Dendritic cell treated with granulocyte-macrophage colony-stimulating factor and Interleukin-4, amounts not matched to agents 40 ng/mL and 50 ng/mL, for 4 days (primary cell): ENCODE results near the gene ALOX5AP.

Experiments used
- H3K27ac Mint-ChIP-seq: one replicate; pipeline ENCODE4 v1.8.0; 2022; ENCODE audit warnings: mild to moderate bottlenecking, mixed read lengths
- H3K27me3 Mint-ChIP-seq: one replicate; pipeline ENCODE4 v1.8.0; 2022; ENCODE audit warnings: mild to moderate bottlenecking, mixed read lengths
- H3K36me3 Mint-ChIP-seq: one replicate; pipeline ENCODE4 v1.8.0; 2022; ENCODE audit warnings: low read depth, mixed read lengths
- H3K4me1 Mint-ChIP-seq: one replicate; pipeline ENCODE4 v1.8.0; 2022; ENCODE audit warnings: low read depth, mixed read lengths
- H3K4me3 Mint-ChIP-seq: one replicate; pipeline ENCODE4 v1.8.0; 2022; ENCODE audit warnings: mild to moderate bottlenecking, moderate library complexity, mixed read lengths
- H3K9me3 Mint-ChIP-seq: one replicate; pipeline ENCODE4 v1.8.0; 2022; ENCODE audit warnings: mixed read lengths
- intact Hi-C: fragments of 100-400 bp; cut with micrococcal nuclease; formaldehyde crosslinking; loops from one replicate; pipeline ENCODE4 v1.15.0; 2022

Gene ALOX5AP

GRCh38 chr13:30808600-30808999, 73.3 kb downstream of the ALOX5AP start:
- H3K27me3 Mint-ChIP-seq = peaks cover 2% of the 10 kb centered on the region
- intact Hi-C loops = loop anchor here (10.0 kb wide), 1 partner anchor 64 kb away; no protein-coding TSS in a partner anchor
- no peak overlapping the region for H3K27ac Mint-ChIP-seq
- peaks cover 15% of the 10 kb centered on the region for H3K4me1 Mint-ChIP-seq
- H3K36me3 Mint-ChIP-seq = no peaks in the 10 kb centered on the region
- no peak overlapping the region for H3K4me3 Mint-ChIP-seq
- H3K9me3 Mint-ChIP-seq = no peaks in the 10 kb centered on the region

GRCh38 chr13:30809787-30810186, 74.4 kb downstream of the ALOX5AP start:
- H3K4me1 Mint-ChIP-seq = peaks cover 15% of the 10 kb centered on the region
- H3K36me3 Mint-ChIP-seq = no peaks in the 10 kb centered on the region
- no peak overlapping the region for H3K4me3 Mint-ChIP-seq
- no peaks in the 10 kb centered on the region for H3K27me3 Mint-ChIP-seq
- intact Hi-C loops = loop anchor here (10.0 kb wide), 1 partner anchor 65 kb away; no protein-coding TSS in a partner anchor
- H3K9me3 Mint-ChIP-seq = no peaks in the 10 kb centered on the region
- H3K27ac Mint-ChIP-seq = no peak overlapping the region

GRCh38 chr13:30810261-30810701, 74.9 kb downstream of the ALOX5AP start:
- Mint-ChIP-seq H3K36me3 (no peaks in the 10 kb centered on the region), H3K9me3 (no peaks in the 10 kb centered on the region), H3K27ac (no peak overlapping the region), H3K4me3 (no peak overlapping the region), H3K4me1 (peaks cover 15% of the 10 kb centered on the region), H3K27me3 (no peaks in the 10 kb centered on the region)
- intact Hi-C loops = no loop called here

DNA sequence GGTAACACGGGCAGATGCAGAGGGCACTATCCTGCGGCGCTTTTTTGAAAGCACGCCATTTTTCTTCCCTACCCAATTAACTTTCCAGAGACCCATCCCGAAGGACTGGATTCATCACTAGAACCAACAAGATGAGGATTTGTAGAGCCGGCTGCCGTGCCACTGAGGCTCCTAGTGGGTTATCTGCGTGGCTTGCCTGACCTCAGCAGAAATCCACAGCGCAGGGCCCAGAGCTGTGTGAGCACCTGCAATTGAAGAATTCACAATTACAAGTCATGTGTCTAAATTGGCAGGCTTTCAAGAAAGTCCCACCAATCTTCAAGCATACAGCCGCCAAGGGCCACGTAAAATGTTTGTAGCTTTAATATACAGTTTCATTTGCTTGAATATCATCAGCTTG, 75.5 kb downstream of the ALOX5AP start:
- H3K36me3 Mint-ChIP-seq = no peaks in the 10 kb centered on the region
- H3K4me1 Mint-ChIP-seq = peaks cover 15% of the 10 kb centered on the region
- no peaks in the 10 kb centered on the region for H3K9me3 Mint-ChIP-seq
- no peak overlapping the region for H3K27ac Mint-ChIP-seq
- H3K4me3 Mint-ChIP-seq = no peak overlapping the region
- H3K27me3 Mint-ChIP-seq = no peaks in the 10 kb centered on the region
- intact Hi-C loops = no loop called here
